GM18861 (cell line): ENCODE measurements around the gene FFAR2.
"Not testable (repeated sequence)": the region's sequence is repeated elsewhere in the genome, so short reads cannot be mapped to it uniquely, and the experiment has no call there.

Experiments used
- ATAC-seq: cut with Tn5 transposase; IDR thresholded peaks from one replicate; pipeline ENCODE4 v1.9.1; 2021; ENCODE audit not compliant: unreplicated experiment

Gene FFAR2

DNA sequence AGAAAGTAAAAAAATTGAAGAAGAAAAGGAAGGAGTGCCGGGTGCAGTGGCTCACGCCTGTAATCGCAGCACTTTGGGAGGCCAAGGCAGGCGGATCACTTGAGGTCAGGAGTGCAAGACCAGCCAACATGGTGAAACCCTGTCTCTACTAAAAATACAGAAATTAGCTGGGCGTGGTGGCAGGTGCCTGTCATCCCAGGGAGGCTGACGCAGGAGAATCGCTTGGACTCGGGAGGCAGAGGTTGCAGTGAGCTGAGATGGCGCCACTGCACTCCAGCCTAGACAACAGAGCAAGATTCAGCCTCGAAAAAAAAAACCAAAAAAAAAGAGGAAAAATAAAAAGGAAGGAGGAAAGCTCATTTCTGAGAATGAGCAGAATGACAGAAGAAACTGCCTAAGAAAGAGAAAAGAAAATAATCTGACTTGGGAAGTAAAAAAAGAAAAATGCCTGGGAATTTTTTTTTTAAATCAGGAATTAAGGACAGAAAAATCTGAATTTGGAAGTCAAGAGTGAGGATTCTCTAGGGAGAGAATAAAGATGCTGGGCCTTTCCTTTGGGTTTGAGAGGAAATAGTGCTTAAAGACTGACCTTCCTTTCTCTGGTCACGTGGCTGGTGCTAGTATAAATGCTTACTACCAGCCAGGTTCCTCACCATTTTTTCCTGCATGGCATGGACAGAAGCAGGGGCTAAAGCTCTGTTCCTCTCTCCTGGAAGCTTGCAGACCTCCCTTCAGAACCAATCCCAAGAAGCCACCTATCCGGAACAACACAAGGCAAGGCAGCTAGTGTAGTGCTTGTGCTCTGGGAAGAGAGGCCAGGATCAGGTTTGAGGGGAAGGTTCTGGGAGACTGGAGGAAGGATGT, at the start of gene FFAR2:
FFAR2 (plus strand) TSS at position 652 of the 864 bp plus-strand sequence. CDS start 1,458 bp downstream, outside the sequence.
- no peak for ATAC-seq

DNA sequence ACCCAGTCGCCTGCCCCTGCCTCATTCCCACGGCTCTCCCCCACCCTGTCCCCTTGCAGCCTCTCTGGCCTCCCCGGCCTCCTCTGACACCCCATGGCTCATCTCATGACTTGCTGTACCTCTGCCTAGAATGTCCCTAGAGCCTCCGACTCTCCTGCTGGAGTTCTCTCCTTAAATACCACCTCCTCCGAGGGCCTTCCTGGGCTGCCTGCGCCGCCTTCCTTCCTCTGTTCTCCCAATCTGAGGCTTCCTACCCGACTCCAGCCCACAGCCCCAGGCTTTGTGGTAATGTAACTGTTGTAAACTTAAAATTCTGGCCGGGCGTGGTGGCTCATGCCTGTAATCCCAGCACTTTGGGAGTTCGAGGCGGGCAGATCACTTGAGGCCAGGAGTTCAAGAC, 49.5 kb upstream of the FFAR2 start:
- ATAC-seq: no peak

DNA sequence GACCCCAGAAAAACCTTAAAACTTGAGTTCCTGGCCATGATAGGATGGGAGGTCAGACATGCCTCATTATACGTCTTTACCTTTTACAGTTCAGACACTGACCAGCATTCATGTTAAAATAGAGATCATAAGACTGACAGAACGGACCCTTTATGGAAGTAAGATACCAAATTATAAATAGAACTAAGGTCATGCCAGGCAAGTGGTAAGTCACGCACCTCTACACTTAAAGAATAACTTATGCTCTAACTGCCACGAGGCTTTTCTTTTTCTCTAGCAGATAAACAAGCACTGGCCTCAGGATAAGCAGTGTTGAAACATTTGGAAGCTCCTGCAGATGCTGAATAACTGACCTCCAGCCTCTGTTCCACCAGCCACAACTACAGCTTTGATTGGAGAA, 48.8 kb upstream of the FFAR2 start:
- ATAC-seq: no peak

DNA sequence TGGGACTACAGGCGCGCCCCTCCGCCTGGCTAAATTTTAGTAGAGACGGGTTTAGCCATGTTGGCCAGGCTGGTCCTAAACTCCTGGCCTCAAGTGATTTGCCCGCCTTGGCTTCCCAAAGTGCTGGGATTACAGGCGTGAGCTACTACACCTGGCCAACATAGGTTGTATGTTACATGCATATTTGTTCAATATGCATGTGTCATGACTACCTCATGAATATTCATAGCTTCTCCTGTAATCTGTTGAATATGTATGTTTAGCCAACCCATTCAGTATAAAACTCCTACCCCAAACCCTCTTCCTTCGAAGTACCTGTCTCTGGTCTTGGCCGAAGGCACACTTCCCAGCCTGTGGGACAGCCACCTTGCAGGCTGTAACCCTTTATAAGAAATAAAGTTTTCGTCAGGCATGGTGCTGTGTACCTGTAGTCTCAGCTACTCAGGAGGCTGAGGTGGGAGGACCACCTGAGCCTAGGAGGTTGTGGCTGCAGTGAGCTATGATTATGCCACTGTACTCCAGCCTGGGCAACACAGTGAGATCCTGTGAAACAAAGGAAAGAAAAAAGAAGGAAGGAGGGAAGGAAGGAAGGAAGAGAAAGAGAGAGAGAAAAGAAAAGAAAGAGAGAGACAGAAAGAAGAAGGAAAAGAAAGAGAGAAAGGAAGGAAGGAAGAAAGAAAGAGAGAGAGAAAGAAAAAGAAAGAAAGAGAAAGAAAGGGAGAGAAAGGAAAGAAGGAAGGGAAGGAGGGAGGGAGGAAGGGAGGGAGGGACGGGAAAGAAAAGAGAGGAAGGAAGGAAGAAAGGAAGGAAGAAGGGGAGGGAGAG, 47.9 kb upstream of the FFAR2 start:
- ATAC-seq: no peak

DNA sequence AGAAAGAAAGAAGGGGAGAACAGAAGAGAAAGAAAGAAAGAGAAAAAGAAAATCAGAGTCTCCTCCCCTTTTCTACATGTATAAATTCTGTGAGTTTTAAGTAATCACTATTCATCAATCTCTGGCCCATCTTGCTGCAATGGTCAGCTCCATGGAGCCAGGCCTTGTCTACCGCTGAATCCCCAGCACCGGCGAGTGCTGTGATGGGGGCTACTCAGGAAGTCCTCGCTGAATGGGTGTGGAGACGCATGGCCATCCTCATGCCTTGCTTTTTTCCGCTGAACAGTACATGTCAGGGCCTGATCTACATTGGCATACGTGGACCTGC, 47.3 kb upstream of the FFAR2 start:
- no peak for ATAC-seq

DNA sequence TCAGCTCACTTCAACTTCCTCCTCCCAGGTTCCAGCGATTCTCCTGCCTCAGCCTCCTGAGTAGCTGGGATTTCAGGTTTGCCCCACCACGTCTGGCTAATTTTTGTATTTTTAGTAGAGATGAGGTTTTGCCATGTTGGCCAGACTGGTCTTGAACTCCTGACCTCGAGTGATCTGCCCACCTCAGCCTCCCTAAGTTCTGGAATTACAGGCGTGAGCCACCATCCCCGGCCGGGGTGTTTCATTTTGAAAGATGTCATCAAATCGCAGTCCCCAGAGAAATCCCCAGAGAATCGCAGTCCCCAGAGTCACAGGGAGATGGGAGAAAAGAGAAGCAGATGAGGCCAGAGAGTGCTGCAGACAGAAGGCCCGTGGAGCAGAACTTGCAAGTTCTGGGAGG, 46.6 kb upstream of the FFAR2 start:
- ATAC-seq: not testable (repeated sequence)

DNA sequence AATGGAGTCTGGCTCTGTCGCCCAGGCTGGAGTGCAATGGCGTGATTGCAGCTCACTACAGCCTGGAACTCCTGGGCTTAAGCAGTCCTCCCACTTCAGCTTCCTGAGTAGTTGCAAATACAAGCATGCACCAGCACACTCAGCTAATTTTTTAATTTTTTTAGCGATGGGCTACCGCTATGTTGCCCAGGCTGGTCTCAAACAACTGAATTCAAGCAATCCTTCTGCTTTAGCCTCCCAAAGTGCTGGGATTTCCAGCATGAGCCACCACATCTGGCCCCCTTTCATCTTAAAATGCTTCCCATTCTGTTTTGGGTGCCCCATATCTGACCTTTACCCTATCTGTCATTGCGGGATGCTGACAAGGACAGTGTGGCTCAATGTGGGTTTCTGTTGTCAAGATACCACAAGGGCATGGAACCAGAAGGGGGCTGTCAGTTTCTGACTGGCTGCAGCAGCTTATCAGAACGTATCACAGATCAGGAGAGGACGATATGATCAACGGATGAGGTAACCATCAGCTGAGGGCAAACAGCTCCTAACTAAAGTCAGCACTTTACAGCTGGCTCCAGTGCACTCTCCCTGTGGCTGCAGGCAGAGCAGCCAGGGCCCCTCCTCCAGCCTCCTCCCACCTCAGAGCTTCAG, 44.8 kb upstream of the FFAR2 start:
- no peak for ATAC-seq

DNA sequence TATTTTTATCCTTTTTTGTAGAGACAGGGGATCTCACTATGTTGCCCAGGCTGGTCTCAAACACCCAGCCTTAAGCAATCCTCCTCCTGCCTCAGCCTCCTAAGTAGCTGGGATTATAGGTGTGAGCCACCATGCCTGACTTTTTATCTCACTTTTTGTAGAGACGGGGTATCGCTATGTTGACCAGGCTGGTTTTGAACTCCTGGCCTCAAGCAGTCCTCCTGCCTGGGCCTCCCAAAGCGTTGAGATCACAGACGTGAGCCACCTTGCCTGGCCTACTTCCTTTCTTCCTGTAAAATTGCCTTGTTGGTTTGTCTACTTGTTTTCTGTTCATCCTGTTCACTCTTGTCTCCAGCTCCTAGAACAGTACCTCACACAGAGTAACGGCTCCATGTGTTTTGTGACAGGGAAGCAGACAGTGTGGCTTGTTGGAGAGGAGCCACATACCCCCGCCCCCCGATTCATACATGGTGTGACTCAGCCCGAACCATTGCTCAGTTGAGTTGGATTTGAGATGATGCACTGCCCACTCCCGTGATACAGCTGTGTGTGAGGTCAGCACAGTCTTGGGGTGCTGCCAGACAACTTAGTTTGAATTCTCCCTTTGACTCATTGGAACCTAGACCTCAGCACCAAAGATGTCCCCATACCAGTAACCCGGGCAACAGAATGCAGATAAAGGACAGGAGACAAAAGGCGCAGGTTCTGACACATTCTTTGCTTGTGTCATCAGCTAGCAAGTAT, 43.0 kb upstream of the FFAR2 start:
- ATAC-seq: peak; percentile 68

DNA sequence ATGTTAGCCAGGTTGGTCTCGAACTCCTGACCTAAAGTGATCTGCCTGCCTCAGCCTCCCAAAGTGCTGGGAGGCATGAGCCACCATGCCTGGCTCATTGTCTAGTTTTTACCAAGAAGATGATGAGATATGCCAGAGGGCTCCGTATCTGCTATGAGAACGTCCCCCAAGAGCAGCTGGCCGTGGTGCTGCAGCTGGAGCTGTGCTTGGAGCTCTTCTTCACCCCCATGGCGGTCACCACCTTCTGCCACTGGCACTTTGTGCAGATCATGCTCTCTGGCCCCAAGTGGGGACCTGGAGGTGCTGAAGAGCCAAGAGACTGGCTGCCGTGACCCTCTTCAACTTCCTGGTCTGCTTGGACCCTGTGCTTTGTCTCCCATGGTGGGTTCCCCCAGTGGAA, 40.4 kb upstream of the FFAR2 start:
- no peak for ATAC-seq

DNA sequence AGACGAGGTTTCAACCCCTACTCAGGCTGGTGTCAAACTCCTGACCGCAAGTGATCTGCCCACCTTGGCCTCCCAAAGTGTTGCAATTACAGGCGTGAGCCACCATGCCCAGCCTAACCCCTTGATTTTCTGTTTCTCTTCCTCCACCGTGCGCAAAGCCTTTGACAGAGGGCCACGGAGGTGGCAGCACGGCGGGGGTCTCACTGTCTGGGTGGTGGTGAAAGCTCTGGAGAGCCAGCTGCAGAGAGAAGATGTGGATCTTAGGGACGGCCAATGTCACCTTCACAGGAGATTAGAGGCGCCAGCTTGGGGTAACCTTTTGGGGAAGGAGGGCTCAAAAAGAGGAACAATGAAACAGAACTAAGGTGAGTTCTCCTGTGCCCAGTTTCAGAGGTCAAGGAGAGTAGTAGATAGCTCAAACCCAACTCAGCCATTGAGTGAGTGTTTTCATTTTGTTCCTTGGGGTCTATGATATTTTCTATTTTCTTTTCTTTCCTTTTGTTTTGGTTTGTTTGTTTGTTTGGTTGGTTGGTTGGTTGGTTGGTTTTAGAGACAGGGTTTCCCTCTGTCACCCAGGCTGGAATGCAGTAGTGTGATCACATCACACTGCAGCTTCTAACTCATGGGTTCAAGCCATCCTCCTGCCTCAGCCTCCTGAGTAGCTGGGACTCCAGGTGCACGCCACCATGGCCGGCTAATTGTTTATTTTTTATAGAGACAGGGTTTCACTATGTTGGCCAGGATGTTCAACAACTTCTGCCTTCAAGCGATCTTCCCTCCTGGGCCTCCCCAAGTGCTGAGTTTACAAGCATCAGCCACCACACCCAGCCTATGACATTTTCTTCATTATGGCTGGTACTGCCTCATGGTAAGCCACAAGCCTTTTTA, 39.5 kb upstream of the FFAR2 start:
- peak; percentile 62 for ATAC-seq

DNA sequence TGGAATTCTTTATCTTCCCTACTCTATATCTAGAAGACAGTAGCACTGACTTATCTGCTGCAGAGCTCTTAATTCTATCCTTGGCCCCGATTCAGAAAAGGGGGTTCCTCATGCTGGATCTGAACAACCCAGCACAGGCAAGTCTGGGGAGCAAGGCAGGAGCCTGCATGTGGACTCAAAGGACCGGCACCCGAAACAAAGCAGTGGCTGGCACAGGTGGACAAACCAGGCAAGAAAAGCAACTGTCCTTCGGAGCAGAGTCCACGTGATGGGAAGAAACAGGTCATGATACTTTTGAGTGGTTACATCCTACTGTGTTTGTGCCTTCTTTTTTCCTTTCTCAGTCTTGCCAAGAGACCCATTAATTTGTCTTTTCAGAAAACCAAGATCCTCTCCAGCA, 38.9 kb upstream of the FFAR2 start:
- ATAC-seq: no peak

DNA sequence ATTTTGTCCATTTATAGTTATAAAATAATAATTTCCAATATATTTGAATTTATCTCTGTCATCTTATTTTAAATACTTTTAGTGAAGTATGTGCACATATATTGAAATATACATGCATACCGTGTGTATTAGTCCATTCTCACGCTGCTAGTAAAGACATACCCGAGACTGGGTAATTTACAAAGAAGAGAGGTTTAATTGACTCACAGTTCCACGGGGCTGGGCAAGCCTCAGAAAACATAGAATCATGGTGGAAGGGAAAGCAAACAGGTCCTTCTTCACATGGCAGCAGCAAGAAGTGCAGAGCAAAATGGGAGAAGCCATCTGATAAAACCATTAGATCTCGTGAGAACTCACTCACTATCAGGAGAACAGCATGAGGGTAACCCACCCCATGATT, 37.6 kb upstream of the FFAR2 start:
- no peak for ATAC-seq

DNA sequence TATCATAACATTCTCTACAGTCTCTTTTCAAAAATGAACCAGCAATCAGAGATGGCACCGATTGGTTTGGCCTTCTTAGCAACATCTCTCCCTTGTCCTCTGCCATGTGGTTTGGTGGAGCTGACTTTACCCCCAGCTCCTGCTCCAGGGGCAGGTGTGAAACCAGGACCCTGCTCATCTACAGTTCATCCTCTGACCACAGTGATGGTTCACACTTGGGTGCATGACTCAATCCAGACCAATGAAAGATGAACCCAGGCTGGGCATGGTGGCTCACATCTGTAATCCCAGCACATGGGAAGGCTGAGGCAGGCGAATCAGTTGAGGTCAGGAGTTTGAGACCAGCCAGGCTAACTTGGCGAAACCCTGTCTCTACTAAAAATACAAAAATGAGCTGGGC, 33.6 kb upstream of the FFAR2 start:
- no peak for ATAC-seq

DNA sequence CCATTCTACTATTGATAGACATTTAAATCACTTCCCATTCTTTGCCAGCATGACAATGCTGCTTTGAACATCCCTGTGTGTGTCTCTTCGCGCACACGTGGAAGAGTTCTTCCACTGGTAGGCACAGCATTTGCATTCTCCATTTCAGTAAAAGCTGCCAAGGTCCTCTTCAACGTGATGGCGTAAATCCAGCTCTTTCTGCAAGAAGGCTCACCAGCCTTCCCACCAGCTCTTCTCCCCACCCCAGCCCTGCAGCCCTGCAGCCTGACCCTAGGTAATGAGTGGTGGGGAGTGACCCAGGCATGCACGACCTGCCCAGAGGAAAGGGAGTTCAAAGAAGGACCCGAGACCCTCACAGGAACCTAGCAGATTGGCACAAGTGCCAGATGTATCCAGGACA, 31.7 kb upstream of the FFAR2 start:
- ATAC-seq: no peak

DNA sequence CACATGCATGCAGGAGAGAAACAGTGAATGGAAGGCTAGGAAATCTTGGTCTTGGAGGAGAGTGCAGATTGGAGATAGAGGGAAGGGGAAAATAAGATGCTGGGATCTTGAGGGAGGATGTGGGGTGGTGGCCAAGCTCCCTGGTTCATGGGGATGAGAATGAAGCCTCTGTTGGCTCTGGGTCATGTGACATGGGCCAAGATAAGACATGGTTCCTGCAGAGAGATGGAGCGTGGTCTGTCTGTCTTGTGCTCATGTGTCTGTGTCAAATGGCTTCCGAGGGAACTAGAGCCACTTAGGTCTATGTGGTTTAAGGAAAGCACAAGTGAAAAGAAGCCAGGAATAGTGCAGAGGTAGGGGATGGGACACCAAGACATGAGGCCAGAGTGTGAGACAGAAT, 30.8 kb upstream of the FFAR2 start:
- ATAC-seq: no peak

DNA sequence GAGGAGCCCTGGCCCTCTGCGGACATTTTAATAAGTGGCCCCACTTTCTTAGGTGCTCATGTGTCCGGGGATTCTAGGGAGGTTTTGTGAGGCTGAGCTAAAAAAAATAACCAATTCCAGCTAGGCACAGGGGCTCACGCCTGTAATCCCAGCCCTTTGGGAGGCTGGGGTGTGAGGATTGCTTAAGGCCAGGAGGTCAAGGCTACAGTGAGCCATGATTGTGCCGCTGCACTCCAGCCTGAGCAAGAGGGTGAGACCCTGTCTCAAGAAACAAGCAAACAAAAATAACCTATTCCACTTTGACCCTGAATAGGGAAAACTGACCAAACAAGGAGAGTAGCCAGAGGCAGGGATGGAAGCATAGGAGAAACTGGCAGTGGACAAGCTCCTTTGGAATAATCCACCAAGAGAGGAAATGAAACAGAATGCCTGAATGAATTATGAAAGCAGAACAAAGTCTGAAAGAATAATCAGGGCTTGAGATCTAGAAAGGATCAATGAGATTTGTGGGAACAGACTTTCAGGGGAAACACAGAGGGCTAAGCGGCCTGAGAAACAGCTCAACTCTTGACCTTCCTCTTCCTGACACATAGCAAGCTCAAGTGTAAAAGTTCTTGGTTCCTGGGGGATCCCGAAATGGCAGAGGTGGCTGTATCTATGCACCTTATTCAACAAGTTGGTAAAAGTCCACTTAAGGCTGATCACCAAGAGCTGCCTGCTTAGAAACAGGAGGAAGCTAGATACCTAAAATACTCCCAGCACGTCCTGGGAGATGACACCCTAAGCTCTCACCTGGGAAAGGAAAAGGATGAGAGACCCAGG, 30.1 kb upstream of the FFAR2 start:
- ATAC-seq: peak; percentile 52

DNA sequence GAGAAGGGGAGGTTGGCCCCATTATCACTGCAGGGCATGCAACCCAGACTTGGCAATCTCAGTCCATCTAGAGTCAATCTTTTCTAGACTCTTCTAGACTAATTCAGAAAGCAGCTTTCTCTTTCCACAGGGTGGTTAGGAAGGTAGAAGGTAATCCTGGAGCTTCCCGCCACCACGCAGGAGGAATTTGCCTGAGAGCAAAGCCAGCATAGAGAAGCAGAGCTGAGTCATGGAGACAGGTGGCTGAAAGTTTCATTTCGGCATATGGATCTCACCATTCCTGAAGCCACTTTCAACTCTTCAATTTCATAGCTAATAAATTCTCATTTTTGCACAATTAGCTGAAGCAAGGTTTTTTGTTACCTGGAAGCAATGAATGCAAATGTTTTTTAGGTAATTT, 29.0 kb upstream of the FFAR2 start:
- no peak for ATAC-seq

DNA sequence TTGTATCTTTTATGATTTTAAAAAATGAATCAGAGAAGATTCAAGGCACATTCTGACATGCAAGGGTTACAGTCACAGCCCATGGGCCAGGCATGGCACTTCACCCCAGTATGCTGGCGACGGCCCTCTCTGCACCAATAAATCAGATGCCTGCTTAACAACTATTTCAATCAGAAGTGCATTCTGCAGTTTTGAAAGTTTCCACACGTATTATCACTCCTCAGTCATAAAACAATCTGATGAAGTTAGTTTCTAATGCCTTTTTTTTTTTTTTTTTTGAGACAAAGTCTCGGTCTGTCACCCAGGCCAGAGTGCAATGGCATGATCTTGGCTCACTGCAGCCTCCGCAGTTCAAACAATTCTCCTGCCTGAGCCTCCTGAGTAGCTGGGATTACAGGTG, 28.3 kb upstream of the FFAR2 start:
- ATAC-seq: no peak

DNA sequence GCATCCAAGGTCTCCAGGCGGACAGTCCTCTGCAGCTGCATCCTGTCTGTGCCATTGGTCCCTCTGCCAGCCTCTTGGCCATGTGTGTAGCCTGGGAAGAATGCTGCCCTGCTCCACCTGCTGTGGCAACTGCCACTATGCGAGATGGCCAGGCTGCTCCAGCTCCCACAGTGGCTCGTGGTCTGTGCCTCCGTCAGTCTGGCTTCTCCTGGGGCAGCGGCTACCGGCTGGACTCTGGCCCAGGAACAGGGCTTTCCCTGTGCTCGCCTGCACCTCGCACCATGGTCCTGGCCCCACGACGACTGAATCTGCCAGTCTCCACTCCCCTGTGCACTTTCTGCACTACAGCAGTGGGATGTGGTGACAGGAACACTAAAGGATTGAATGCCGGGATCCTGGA, 26.7 kb upstream of the FFAR2 start:
- no peak for ATAC-seq
